H9 (cell line): ENCODE data around the gene PLK1. TPM values are rescaled to one million over a fixed set of nuclear protein-coding genes. Genes with fewer than 3 reads are reported as not detected.
"Not testable (repeated sequence)": the region's sequence is repeated elsewhere in the genome, so short reads cannot be mapped to it uniquely, and the experiment has no call there.

Experiments
- DNase-seq: peaks from one replicate; pipeline ENCODE4 v3.0.0-alpha.2; 2017
- H2AFZ ChIP-seq: one replicate; pipeline ENCODE4 v1.6.1; 2013; ENCODE audit warnings: mild to moderate bottlenecking, low read length, control low read depth, moderate library complexity
- H2AK5ac ChIP-seq: 2 replicates; pipeline ENCODE4 v1.6.1; 2013; ENCODE audit warnings: low read length, control low read depth, mixed read lengths; ENCODE audit not compliant: insufficient read length
- H2BK120ac ChIP-seq: one replicate; pipeline ENCODE4 v1.6.1; 2013; ENCODE audit warnings: low read depth, mild to moderate bottlenecking, low read length, control low read depth, inconsistent platforms; ENCODE audit not compliant: poor library complexity, severe bottlenecking
- H2BK12ac ChIP-seq: 2 replicates; pipeline ENCODE4 v1.6.1; 2013; ENCODE audit warnings: low read length, control low read depth, mixed read lengths, low read depth; ENCODE audit not compliant: insufficient read length
- H2BK15ac ChIP-seq: 2 replicates; pipeline ENCODE4 v1.6.1; 2013; ENCODE audit warnings: low read depth, low read length, control low read depth
- H2BK20ac ChIP-seq: one replicate; pipeline ENCODE4 v1.6.1; 2013; ENCODE audit warnings: low read depth, mild to moderate bottlenecking, low read length, control low read depth, inconsistent platforms; ENCODE audit not compliant: poor library complexity, severe bottlenecking
- H2BK5ac ChIP-seq: 2 replicates; pipeline ENCODE4 v1.6.1; 2013; ENCODE audit warnings: low read length, control low read depth, mixed read lengths; ENCODE audit not compliant: insufficient read length
- H3K14ac ChIP-seq: 2 replicates; pipeline ENCODE4 v1.6.1; 2013; ENCODE audit warnings: low read length, control low read depth; ENCODE audit not compliant: insufficient read depth
- H3K18ac ChIP-seq: 2 replicates; pipeline ENCODE4 v1.6.1; 2013; ENCODE audit warnings: low read depth, mild to moderate bottlenecking, mixed read lengths, low read length, control low read depth; ENCODE audit not compliant: insufficient read length
- H3K23ac ChIP-seq: 2 replicates; pipeline ENCODE4 v1.6.1; 2013; ENCODE audit warnings: low read length, control low read depth, mixed read lengths, low read depth; ENCODE audit not compliant: insufficient read length
- H3K23me2 ChIP-seq: 2 replicates; pipeline ENCODE4 v1.6.1; 2013; ENCODE audit warnings: low read depth, mild to moderate bottlenecking, mixed read lengths, low read length, control low read depth; ENCODE audit not compliant: insufficient read length, poor library complexity, severe bottlenecking
- H3K27ac ChIP-seq: 2 replicates; pipeline ENCODE4 v1.5.1; 2013; ENCODE audit warnings: low read length, control low read depth, mixed read lengths, low read depth; ENCODE audit not compliant: insufficient read length
- H3K27me3 ChIP-seq: 2 replicates; pipeline ENCODE4 v1.6.1; 2013; ENCODE audit warnings: low read length, control low read depth, inconsistent platforms; ENCODE audit not compliant: insufficient read depth
- H3K4ac ChIP-seq: 2 replicates; pipeline ENCODE4 v1.6.1; 2013; ENCODE audit warnings: low read depth, mild to moderate bottlenecking, control low read depth, inconsistent platforms, low read length, moderate library complexity
- H3K4me1 ChIP-seq: 2 replicates; pipeline ENCODE4 v1.6.1; 2013; ENCODE audit warnings: low read length, control low read depth, inconsistent platforms; ENCODE audit not compliant: insufficient read depth
- H3K4me2 ChIP-seq: 2 replicates; pipeline ENCODE4 v1.6.1; 2013; ENCODE audit warnings: low read length, control low read depth, mixed read lengths; ENCODE audit not compliant: insufficient read length, insufficient read depth
- H3K56ac ChIP-seq: 2 replicates; pipeline ENCODE4 v1.6.1; 2013; ENCODE audit warnings: low read depth, mild to moderate bottlenecking, mixed read lengths, low read length, control low read depth; ENCODE audit not compliant: insufficient read length
- H3K79me1 ChIP-seq: 2 replicates; pipeline ENCODE4 v1.6.1; 2013; ENCODE audit warnings: low read depth, mild to moderate bottlenecking, moderate library complexity, low read length, control low read depth, inconsistent platforms; ENCODE audit not compliant: insufficient read depth, poor library complexity, severe bottlenecking
- H3K79me2 ChIP-seq: 2 replicates; pipeline ENCODE4 v1.6.1; 2013; ENCODE audit warnings: low read length, control low read depth, inconsistent platforms; ENCODE audit not compliant: insufficient read depth
- H3K9ac ChIP-seq: 2 replicates; pipeline ENCODE4 v1.6.1; 2013; ENCODE audit warnings: low read length, control low read depth, mixed read lengths; ENCODE audit not compliant: insufficient read length; ENCODE audit errors: extremely low read depth
- H3K9me3 ChIP-seq: one replicate; pipeline ENCODE4 v1.6.1; 2013; ENCODE audit warnings: low read depth, low read length, inconsistent platforms; ENCODE audit not compliant: control insufficient read depth
- H3T11ph ChIP-seq: one replicate; pipeline ENCODE4 v1.6.1; 2013; ENCODE audit warnings: mild to moderate bottlenecking, low read length, control low read depth, inconsistent platforms
- H4K20me1 ChIP-seq: one replicate; pipeline ENCODE4 v1.6.1; 2013; ENCODE audit not compliant: control insufficient read depth, insufficient read length, insufficient read depth
- H4K5ac ChIP-seq: 2 replicates; pipeline ENCODE4 v1.6.1; 2013; ENCODE audit warnings: low read depth, mild to moderate bottlenecking, mixed read lengths, low read length, control low read depth; ENCODE audit not compliant: insufficient read length
- H4K8ac ChIP-seq: replicated peaks from 2 replicates; pipeline ENCODE4 v1.6.1; 2013; ENCODE audit warnings: low read length, control low read depth, mixed read lengths, low read depth; ENCODE audit not compliant: insufficient read length
- H4K91ac ChIP-seq: 2 replicates; pipeline ENCODE4 v1.6.1; 2013; ENCODE audit warnings: low read depth, mild to moderate bottlenecking, moderate library complexity, mixed read lengths, low read length, control low read depth; ENCODE audit not compliant: insufficient read length
- H3K27ac Mint-ChIP-seq, 3 experiments: 2 replicates in 2 of 3; 3 replicates in 1 of 3; pipeline ENCODE4 v1.8.0; 2020 to 2021; ENCODE audit warnings: mixed read lengths in 3 of 3, mild to moderate bottlenecking in 1 of 3, moderate library complexity in 1 of 3
- H3K27me3 Mint-ChIP-seq: 2 replicates; pipeline ENCODE4 v1.8.0; 2021; ENCODE audit warnings: low read depth, mild to moderate bottlenecking, moderate library complexity, mixed read lengths
- H3K36me3 Mint-ChIP-seq, 3 experiments: 2 replicates in 2 of 3; 3 replicates in 1 of 3; pipeline ENCODE4 v1.8.0; 2020 to 2021; ENCODE audit warnings: low read depth in 3 of 3, mixed read lengths in 3 of 3; ENCODE audit not compliant: insufficient read depth in 1 of 3
- H3K4me1 Mint-ChIP-seq, 2 experiments: 2 replicates each; pipeline ENCODE4 v1.8.0; 2020; ENCODE audit warnings: mixed read lengths in 2 of 2
- H3K4me3 Mint-ChIP-seq, 2 experiments: 2 replicates in 1 of 2; 3 replicates in 1 of 2; pipeline ENCODE4 v1.8.0; 2020 to 2021; ENCODE audit warnings: mild to moderate bottlenecking in 2 of 2, mixed read lengths in 2 of 2, moderate library complexity in 1 of 2
- H3K9me3 Mint-ChIP-seq, 2 experiments: 2 replicates in 1 of 2; 3 replicates in 1 of 2; pipeline ENCODE4 v1.8.0; 2020; ENCODE audit warnings: mild to moderate bottlenecking in 2 of 2, mixed read lengths in 2 of 2, moderate library complexity in 1 of 2
- WGBS: extraction: QIAGEN DNeasy Blood & Tissue Kit; methylation state at CpG from one replicate; pipeline ENCODE4 v1.1.7; 2013; ENCODE audit warnings: missing lambda C conversion rate, low lambda C conversion rate, mixed read lengths; ENCODE audit not compliant: insufficient read length; ENCODE audit errors: extremely low coverage; 5-methylcytosine and 5-hydroxymethylcytosine counted together
- total RNA-seq: library from RNA; stranded (reverse); gene quantifications from 2 replicates; pipeline ENCODE4 v1.2.1, GENCODE V29; 2021
- TF ChIP-seq, protein P1 (sequence below): fragments of 200-600 bp; sonication (generic); conservative IDR thresholded peaks from 3 replicates; pipeline ENCODE4 v1.8.0; 2021; ENCODE audit warnings: antibody characterized with exemption, mild to moderate bottlenecking

PLK1 gene
- total RNA-seq, 1 experiment from 2014 or later, result 140 TPM

DNA sequence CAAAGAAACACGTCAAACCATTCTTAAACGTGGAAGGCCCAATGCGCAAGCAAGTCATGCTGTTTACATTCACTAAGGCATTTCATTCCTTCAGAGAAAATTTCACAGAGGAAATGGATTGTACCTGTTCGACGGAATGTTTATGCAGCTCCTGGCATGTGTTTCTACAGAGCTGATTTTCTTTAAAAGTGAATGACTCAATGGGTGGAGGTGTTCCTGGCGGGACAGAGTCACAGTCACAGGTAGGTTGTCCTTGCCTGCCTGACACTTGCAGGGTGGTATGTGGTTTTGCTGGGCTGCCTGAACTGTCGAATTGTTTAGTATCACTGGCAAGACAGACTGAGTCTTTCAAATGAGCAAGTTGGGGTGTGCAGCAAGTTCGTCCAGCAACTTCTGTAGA lies 49.2 kb upstream of the PLK1 start:
- H3K4me2 ChIP-seq, result no peak overlapping the region
- H4K8ac ChIP-seq, result no peak overlapping the region
- H3T11ph ChIP-seq, result no peak overlapping the region
- no peak overlapping the region for H2BK120ac ChIP-seq
- no peak for DNase-seq
- no peak overlapping the region for H2BK15ac ChIP-seq
- H2AK5ac ChIP-seq, result no peak overlapping the region
- H2BK5ac ChIP-seq, result no peak overlapping the region
- no peak overlapping the region for H2BK20ac ChIP-seq
- H3K79me2 ChIP-seq, result no peaks in the 10 kb centered on the region; the same call in 1 of the 2 replicates
- TF ChIP-seq, protein P1, sequence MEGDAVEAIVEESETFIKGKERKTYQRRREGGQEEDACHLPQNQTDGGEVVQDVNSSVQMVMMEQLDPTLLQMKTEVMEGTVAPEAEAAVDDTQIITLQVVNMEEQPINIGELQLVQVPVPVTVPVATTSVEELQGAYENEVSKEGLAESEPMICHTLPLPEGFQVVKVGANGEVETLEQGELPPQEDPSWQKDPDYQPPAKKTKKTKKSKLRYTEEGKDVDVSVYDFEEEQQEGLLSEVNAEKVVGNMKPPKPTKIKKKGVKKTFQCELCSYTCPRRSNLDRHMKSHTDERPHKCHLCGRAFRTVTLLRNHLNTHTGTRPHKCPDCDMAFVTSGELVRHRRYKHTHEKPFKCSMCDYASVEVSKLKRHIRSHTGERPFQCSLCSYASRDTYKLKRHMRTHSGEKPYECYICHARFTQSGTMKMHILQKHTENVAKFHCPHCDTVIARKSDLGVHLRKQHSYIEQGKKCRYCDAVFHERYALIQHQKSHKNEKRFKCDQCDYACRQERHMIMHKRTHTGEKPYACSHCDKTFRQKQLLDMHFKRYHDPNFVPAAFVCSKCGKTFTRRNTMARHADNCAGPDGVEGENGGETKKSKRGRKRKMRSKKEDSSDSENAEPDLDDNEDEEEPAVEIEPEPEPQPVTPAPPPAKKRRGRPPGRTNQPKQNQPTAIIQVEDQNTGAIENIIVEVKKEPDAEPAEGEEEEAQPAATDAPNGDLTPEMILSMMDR, result no peak
- Mint-ChIP-seq H3K4me3 (no peak overlapping the region), H3K9me3 (no peaks in the 10 kb centered on the region), H3K36me3 (peaks cover 40 to 76% (median 62%) of the 10 kb centered on the region in 3 experiments), H3K27me3 (no peaks in the 10 kb centered on the region), H3K27ac (peak overlapping the region in 1 of 3 experiments; percentile 58; a peak in 1 of 7 replicates), H3K4me1 (no peaks in the 10 kb centered on the region)
- H3K18ac ChIP-seq, result no peak overlapping the region
- H4K91ac ChIP-seq, result no peak overlapping the region
- H3K27ac ChIP-seq, result no peak overlapping the region
- peaks cover 3% of the 10 kb centered on the region for H3K79me1 ChIP-seq
- no peak overlapping the region for H3K4ac ChIP-seq
- no peaks in the 10 kb centered on the region for H3K23me2 ChIP-seq
- no peak overlapping the region for H2BK12ac ChIP-seq
- no peaks in the 10 kb centered on the region for H3K4me1 ChIP-seq
- no CpG with 5 or more reads among the region's 8 CpGs for WGBS
- no peaks in the 10 kb centered on the region for H3K27me3 ChIP-seq
- H3K9ac ChIP-seq, result no peak overlapping the region
- H3K56ac ChIP-seq, result no peak overlapping the region
- no peak overlapping the region for H3K14ac ChIP-seq
- no peak overlapping the region for H2AFZ ChIP-seq
- no peak overlapping the region for H4K5ac ChIP-seq
- H3K9me3 ChIP-seq, result no peaks in the 10 kb centered on the region
- H3K23ac ChIP-seq, result no peak overlapping the region
- H4K20me1 ChIP-seq, result no peaks in the 10 kb centered on the region

DNA sequence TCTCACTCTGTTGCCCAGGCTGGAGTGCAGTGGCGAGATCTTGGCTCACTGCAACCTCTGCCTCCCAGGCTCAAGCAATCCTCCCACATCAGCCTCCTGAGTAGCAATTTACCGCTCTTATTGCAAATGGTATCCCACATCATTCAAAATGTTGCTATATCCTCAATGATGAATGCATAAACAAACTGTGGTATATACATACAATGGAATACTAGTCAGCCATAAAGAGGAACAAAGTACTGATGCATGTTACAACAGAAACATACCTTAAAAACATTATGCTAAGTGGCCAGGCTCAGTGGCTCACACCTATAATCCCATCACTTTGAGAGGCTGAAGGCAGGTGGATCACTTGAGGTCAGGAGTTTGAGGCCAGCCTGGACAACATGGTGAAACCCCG lies 46.8 kb upstream of the PLK1 start:
- H3K27ac ChIP-seq, result not testable (repeated sequence)

More for the DNA sequence above, 46.8 kb upstream of the PLK1 start:
- H3K27me3 Mint-ChIP-seq, H3K18ac ChIP-seq, H3K14ac ChIP-seq, H2BK120ac ChIP-seq, H4K20me1 ChIP-seq, H3K79me1 ChIP-seq, H3K4me2 ChIP-seq, H2AK5ac ChIP-seq, H3K4me3 Mint-ChIP-seq, H2BK15ac ChIP-seq, H2BK20ac ChIP-seq, H3K9me3 Mint-ChIP-seq, H3K23ac ChIP-seq, H2BK5ac ChIP-seq, H4K5ac ChIP-seq, H2AFZ ChIP-seq, H4K8ac ChIP-seq, H3K56ac ChIP-seq, H2BK12ac ChIP-seq, H3K9me3 ChIP-seq, H3K4me1 ChIP-seq, H3T11ph ChIP-seq, DNase-seq, H3K27me3 ChIP-seq, H3K27ac Mint-ChIP-seq, H3K4me1 Mint-ChIP-seq, H3K79me2 ChIP-seq, H3K4ac ChIP-seq, H3K9ac ChIP-seq, H3K23me2 ChIP-seq, H4K91ac ChIP-seq: not testable (repeated sequence)
- peaks cover 37 to 76% (median 64%) of the 10 kb centered on the region in 3 experiments; a peak in 6 of 7 replicates for H3K36me3 Mint-ChIP-seq
- WGBS, result no CpG with 5 or more reads among the region's 3 CpGs
